HepG2 (cell line): ENCODE measurements around the gene VAMP8. TPM values are rescaled to one million over a fixed set of nuclear protein-coding genes. Genes with fewer than 3 reads are reported as not detected.

Experiments used
- GATAD2A ChIP-seq: IDR thresholded peaks from 2 replicates; pipeline ENCODE4 v1.6.1; 2016
- GZF1 ChIP-seq: sonication (generic); formaldehyde crosslinking; IDR thresholded peaks from 2 replicates; pipeline ENCODE4 v1.5.1; 2020; ENCODE audit warnings: mild to moderate bottlenecking, missing genetic modification reagents
- NFATC3 ChIP-seq: sonication (generic); formaldehyde crosslinking; IDR thresholded peaks from 2 replicates; pipeline ENCODE4 v1.5.1; 2020; ENCODE audit warnings: mild to moderate bottlenecking, missing genetic modification reagents
- REL ChIP-seq: sonication (generic); formaldehyde crosslinking; conservative IDR thresholded peaks from 2 replicates; pipeline ENCODE4 v1.8.0; 2022; ENCODE audit warnings: mild to moderate bottlenecking, missing genetic modification reagents, moderate library complexity
- SALL2 ChIP-seq: sonication (generic); formaldehyde crosslinking; IDR thresholded peaks from 2 replicates; pipeline ENCODE4 v1.8.1; 2023; ENCODE audit warnings: mild to moderate bottlenecking, missing genetic modification reagents, inconsistent platforms
- TOPORS ChIP-seq: sonication (generic); formaldehyde crosslinking; IDR thresholded peaks from 2 replicates; pipeline ENCODE4 v1.8.0; 2023; ENCODE audit warnings: mild to moderate bottlenecking, missing genetic modification reagents
- ZBED4 ChIP-seq: sonication (generic); formaldehyde crosslinking; IDR thresholded peaks from 2 replicates; pipeline ENCODE4 v1.4.0; 2020; ENCODE audit warnings: missing genetic modification reagents, borderline replicate concordance
- ZNF205 ChIP-seq: IDR thresholded peaks from 2 replicates; pipeline ENCODE4 v1.6.1; 2018; ENCODE audit warnings: missing biosample characterization, missing genetic modification reagents
- ZNF256 ChIP-seq: sonication (generic); formaldehyde crosslinking; conservative IDR thresholded peaks from 2 replicates; pipeline ENCODE4 v1.4.0; 2020; ENCODE audit warnings: missing genetic modification reagents
- ZNF382 ChIP-seq: sonication (generic); formaldehyde crosslinking; IDR thresholded peaks from 2 replicates; pipeline ENCODE4 v1.5.0; 2020; ENCODE audit warnings: missing genetic modification reagents, mild to moderate bottlenecking, borderline replicate concordance
- ZNF501 ChIP-seq: sonication (generic); formaldehyde crosslinking; IDR thresholded peaks from 2 replicates; pipeline ENCODE4 v1.5.1; 2020; ENCODE audit warnings: mild to moderate bottlenecking, moderate library complexity, missing genetic modification reagents
- polyA plus RNA-seq, 8 experiments: library from polyadenylated mRNA; depleted of rRNA in 3 of 8; stranded (reverse) in 7 of 8; unstranded in 1 of 8; fragments of >200 nt; fragmentation: Illumina TruSeq in 4 of 8; extraction: Trizol in 4 of 8; gene quantifications; 2 replicates each; pipeline versions ENCODE4 v1.2.1 to v1.2.3, GENCODE V29; 2011 to 2016; ENCODE audit warnings: low read depth in 4 of 8, missing spikeins in 1 of 8, mixed read lengths in 1 of 8; ENCODE audit not compliant: insufficient read depth in 1 of 8
- total RNA-seq, 5 experiments: library from RNA; depleted of rRNA; stranded (reverse); fragments of >200 nt; fragmentation: Illumina TruSeq; extraction: Trizol; gene quantifications; 2 replicates each; pipeline ENCODE4 v1.2.3, GENCODE V29; 2016; ENCODE audit warnings: low read depth in 1 of 5
- TF ChIP-seq, protein P1 (sequence below): sonication (generic); formaldehyde crosslinking; IDR thresholded peaks from 2 replicates; pipeline ENCODE4 v1.4.0; 2020; ENCODE audit warnings: mild to moderate bottlenecking, low read depth, missing genetic modification reagents
- TF ChIP-seq, protein P2 (sequence below): sonication (generic); formaldehyde crosslinking; conservative IDR thresholded peaks from 2 replicates; pipeline ENCODE4 v1.8.0; 2022; ENCODE audit warnings: mild to moderate bottlenecking, moderate library complexity, missing genetic modification reagents
- TF ChIP-seq, protein P3 (sequence below): sonication (generic); formaldehyde crosslinking; IDR thresholded peaks from 2 replicates; pipeline ENCODE4 v1.9.0; 2021; ENCODE audit warnings: missing genetic modification reagents, borderline replicate concordance
- TF ChIP-seq, protein P4 (sequence below): sonication (generic); formaldehyde crosslinking; IDR thresholded peaks from 2 replicates; pipeline ENCODE4 v1.8.0; 2022; ENCODE audit warnings: missing genetic modification reagents, mild to moderate bottlenecking, inconsistent platforms, borderline replicate concordance

The VAMP8 gene
- total and polyA plus RNA-seq, 2 of the 13 experiments (the other 11 are each of a cell fraction or from before 2014, with no cell fraction given) = 83.3 to 157 TPM

GRCh38 chr2:85538507-85539360 is 38.7 kb upstream of the VAMP8 start, which contains the start of gene MAT2A (continued):
- TF ChIP-seq, protein P1, sequence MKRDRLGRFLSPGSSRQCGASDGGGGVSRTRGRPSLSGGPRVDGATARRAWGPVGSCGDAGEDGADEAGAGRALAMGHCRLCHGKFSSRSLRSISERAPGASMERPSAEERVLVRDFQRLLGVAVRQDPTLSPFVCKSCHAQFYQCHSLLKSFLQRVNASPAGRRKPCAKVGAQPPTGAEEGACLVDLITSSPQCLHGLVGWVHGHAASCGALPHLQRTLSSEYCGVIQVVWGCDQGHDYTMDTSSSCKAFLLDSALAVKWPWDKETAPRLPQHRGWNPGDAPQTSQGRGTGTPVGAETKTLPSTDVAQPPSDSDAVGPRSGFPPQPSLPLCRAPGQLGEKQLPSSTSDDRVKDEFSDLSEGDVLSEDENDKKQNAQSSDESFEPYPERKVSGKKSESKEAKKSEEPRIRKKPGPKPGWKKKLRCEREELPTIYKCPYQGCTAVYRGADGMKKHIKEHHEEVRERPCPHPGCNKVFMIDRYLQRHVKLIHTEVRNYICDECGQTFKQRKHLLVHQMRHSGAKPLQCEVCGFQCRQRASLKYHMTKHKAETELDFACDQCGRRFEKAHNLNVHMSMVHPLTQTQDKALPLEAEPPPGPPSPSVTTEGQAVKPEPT (CRISPR knock-in tag) = peak; percentile 11; the same call in 1 of the 2 replicates
- TF ChIP-seq, protein P2, sequence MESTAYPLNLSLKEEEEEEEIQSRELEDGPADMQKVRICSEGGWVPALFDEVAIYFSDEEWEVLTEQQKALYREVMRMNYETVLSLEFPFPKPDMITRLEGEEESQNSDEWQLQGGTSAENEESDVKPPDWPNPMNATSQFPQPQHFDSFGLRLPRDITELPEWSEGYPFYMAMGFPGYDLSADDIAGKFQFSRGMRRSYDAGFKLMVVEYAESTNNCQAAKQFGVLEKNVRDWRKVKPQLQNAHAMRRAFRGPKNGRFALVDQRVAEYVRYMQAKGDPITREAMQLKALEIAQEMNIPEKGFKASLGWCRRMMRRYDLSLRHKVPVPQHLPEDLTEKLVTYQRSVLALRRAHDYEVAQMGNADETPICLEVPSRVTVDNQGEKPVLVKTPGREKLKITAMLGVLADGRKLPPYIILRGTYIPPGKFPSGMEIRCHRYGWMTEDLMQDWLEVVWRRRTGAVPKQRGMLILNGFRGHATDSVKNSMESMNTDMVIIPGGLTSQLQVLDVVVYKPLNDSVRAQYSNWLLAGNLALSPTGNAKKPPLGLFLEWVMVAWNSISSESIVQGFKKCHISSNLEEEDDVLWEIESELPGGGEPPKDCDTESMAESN (CRISPR knock-in tag) = peak; percentile 55; the same call in 1 of the 2 replicates
- TF ChIP-seq ZNF382 (CRISPR knock-in tag) (no peak), NFATC3 (peak; percentile 95; the same call in 1 of the 2 replicates), ZBED4 (0 out of 2 replicates have a peak, but pooled peaks have one; percentile 52), GATAD2A (CRISPR knock-in tag) (peak; percentile 63; the same call in 1 of the 2 replicates), ZNF256 (CRISPR knock-in tag) (peak; percentile 60; the same call in 1 of the 2 replicates), TOPORS (CRISPR knock-in tag) (peak; percentile 96), GZF1 (CRISPR knock-in tag) (no peak), ZNF501 (CRISPR knock-in tag) (peak; percentile 87), REL (peak; percentile 99), SALL2 (CRISPR knock-in tag) (no peak), ZNF205 (CRISPR knock-in tag) (peak; percentile 70)
- TF ChIP-seq, protein P3, sequence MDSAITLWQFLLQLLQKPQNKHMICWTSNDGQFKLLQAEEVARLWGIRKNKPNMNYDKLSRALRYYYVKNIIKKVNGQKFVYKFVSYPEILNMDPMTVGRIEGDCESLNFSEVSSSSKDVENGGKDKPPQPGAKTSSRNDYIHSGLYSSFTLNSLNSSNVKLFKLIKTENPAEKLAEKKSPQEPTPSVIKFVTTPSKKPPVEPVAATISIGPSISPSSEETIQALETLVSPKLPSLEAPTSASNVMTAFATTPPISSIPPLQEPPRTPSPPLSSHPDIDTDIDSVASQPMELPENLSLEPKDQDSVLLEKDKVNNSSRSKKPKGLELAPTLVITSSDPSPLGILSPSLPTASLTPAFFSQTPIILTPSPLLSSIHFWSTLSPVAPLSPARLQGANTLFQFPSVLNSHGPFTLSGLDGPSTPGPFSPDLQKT (CRISPR knock-in tag) = peak; percentile 72; the same call in 1 of the 2 replicates
- TF ChIP-seq, protein P4, sequence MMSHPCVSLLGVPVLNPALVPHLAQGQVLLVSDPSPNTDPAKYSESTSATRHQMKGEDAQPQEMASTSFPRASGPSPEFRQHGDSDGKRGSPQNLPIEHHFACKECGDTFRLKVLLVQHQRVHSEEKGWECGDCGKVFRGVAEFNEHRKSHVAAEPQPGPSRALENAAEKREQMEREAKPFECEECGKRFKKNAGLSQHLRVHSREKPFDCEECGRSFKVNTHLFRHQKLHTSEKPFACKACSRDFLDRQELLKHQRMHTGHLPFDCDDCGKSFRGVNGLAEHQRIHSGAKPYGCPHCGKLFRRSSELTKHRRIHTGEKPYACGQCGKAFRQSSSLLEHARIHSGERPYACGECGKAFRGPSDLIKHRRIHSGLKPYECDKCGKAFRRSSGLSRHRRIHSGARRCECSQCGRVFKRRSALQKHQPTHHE = peak; percentile 83; the same call in 1 of the 2 replicates
